Common myeloid progenitor, CD34-positive (primary cell): Measurements from ENCODE around the gene DCDC2C.

Source experiments
- CTCF ChIA-PET: fragments of 350-600 bp; sonication (Branson Sonifier 250); formaldehyde crosslinking; loops from one replicate; lab custom pipeline; 2021; ENCODE audit warnings: antibody characterized with exemption; lab: Charles Lee
- POLR2A ChIA-PET: fragments of 350-600 bp; sonication (Branson Sonifier 250); formaldehyde crosslinking; loops from one replicate; lab custom pipeline; 2021; ENCODE audit warnings: antibody characterized with exemption; lab: Charles Lee
- DNase-seq, 3 donors: peaks; one replicate each; pipeline versions ENCODE4 v3.0.0 to v3.0.0-alpha.2; 2013
- H3K27ac ChIP-seq, 2 experiments: 1 replicate in 1 of 2; 2 replicates in 1 of 2; pipeline ENCODE4 v1.7.0; 2013; ENCODE audit warnings: inconsistent platforms in 2 of 2, low read length in 2 of 2, mild to moderate bottlenecking in 2 of 2, low read depth in 1 of 2, moderate library complexity in 1 of 2; ENCODE audit not compliant: severe bottlenecking in 2 of 2, insufficient read depth in 1 of 2, poor library complexity in 1 of 2
- H3K27me3 ChIP-seq, 5 experiments: replicated peaks in 2 of 5; 1 replicate in 3 of 5; 2 replicates in 2 of 5; pipeline versions ENCODE4 v1.6.1 to v1.7.0; 2013; ENCODE audit warnings: low read length in 4 of 5, mild to moderate bottlenecking in 2 of 5, moderate library complexity in 2 of 5, inconsistent platforms in 1 of 5; ENCODE audit not compliant: insufficient read depth in 5 of 5, control insufficient read depth in 4 of 5
- H3K36me3 ChIP-seq, 4 experiments: 1 replicate in 2 of 4; 2 replicates in 2 of 4; pipeline versions ENCODE4 v1.6.1 to v1.7.0; 2013; ENCODE audit warnings: low read length in 3 of 4, control low read depth in 1 of 4, mild to moderate bottlenecking in 1 of 4; ENCODE audit not compliant: control insufficient read depth in 4 of 4, insufficient read depth in 4 of 4
- H3K4me1 ChIP-seq, 4 experiments: 1 replicate in 3 of 4; 2 replicates in 1 of 4; pipeline versions ENCODE4 v1.6.1 to v1.7.1; 2013; ENCODE audit warnings: low read length in 3 of 4, mild to moderate bottlenecking in 3 of 4, control low read depth in 1 of 4, inconsistent platforms in 1 of 4, moderate library complexity in 1 of 4; ENCODE audit not compliant: control insufficient read depth in 4 of 4, insufficient read depth in 4 of 4; ENCODE audit errors: control extremely low read depth in 1 of 4
- H3K4me3 ChIP-seq, 7 experiments: 1 replicate in 4 of 7; 2 replicates in 3 of 7; pipeline versions ENCODE4 v1.5.1 to v1.7.0; 2013; ENCODE audit warnings: mild to moderate bottlenecking in 7 of 7, low read length in 6 of 7, moderate library complexity in 6 of 7, inconsistent platforms in 2 of 7, low read depth in 2 of 7, control low read depth in 1 of 7; ENCODE audit not compliant: insufficient read depth in 4 of 7, control insufficient read depth in 1 of 7; ENCODE audit errors: extremely low read depth in 1 of 7
- H3K9me3 ChIP-seq, 5 experiments: 1 replicate in 4 of 5; 2 replicates in 1 of 5; pipeline versions ENCODE4 v1.6.1 to v1.7.1; 2013; ENCODE audit warnings: low read length in 4 of 5, mild to moderate bottlenecking in 2 of 5, inconsistent platforms in 1 of 5, low read depth in 1 of 5, moderate library complexity in 1 of 5; ENCODE audit not compliant: control insufficient read depth in 4 of 5, insufficient read depth in 2 of 5; ENCODE audit errors: control extremely low read depth in 1 of 5
- WGBS: methylation state at CpG from one replicate; pipeline ENCODE4 v1.1.5; 2013; ENCODE audit not compliant: insufficient coverage; 5-methylcytosine and 5-hydroxymethylcytosine counted together

The DCDC2C gene

DNA sequence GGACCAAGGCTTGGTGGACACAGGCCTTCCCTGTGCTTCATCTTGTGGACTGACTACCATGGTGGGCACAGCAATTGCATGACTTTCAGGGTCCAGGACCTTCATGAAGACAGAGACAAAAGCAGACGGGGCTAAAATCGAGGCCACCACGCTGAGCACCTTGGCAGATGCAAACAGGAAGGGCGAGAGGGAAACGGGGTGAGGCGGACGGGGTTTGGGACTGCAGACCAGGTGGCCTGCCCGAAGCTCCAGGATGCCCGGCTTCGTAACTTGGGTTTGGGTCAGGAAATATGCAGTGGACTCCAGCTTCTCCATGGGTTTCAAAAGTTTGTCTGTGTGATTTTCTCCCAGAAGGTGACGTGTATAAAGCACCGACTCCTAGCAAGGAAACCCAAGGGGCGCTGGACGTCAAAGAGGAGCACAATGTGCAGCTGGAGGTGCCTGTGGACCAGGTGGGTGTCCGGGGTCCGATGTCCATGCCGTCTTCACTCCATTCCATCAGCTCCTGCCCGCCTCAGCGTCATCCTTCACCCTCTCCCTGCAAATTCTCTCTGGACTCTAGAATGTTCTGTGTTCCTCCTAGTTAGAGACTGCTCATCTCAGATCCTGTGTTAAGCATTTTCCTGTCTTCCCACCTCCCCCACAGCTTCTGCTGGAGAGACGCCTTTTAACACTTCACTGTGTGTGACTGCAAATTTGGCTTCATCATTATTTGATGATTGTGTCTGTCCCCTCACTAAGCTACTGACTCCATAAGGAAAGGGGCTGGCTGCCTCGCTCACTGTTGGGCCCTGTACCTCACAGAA is 65.8 kb downstream of the DCDC2C start:
- WGBS = 93% methylated on average over 20 of the region's 21 CpGs
- no peak overlapping the region for H3K4me3 ChIP-seq
- no peak overlapping the region for H3K27ac ChIP-seq
- H3K36me3 ChIP-seq = no peaks in the 10 kb centered on the region
- ChIA-PET CTCF (interaction anchor here (0.8 to 4.0 kb wide), 3 partner anchors 9 to 13 kb away, joined by 3 to 19 read pairs (median 3); no protein-coding TSS in a partner anchor), POLR2A (no interaction called here)
- peaks cover 0 to 2% (median 0%) of the 10 kb centered on the region in 4 experiments for H3K4me1 ChIP-seq
- H3K9me3 ChIP-seq = no peaks in the 10 kb centered on the region
- DNase-seq = no peak
- no peaks in the 10 kb centered on the region for H3K27me3 ChIP-seq

DNA sequence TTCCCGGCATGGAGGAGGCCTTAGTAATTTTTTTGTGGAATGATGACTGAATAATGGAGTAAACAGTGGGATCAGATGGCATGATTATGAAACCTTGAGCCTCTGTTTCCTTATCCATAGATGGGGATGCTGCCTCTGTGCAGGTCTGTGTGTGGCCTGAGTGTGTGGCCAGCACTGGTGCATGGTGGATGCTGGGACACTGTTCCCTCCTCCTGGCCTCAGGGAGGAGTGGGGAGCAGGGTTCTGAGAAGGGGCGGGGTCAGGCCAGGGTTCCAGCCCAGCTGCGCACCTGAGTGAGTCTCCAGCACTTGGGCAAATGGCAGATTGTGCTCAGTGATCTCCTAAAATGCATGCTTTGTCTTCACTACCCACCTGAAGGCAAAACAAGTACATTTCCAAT is 66.4 kb downstream of the DCDC2C start:
- no peaks in the 10 kb centered on the region for H3K9me3 ChIP-seq
- H3K27ac ChIP-seq = no peak overlapping the region
- peaks cover 0 to 2% (median 0%) of the 10 kb centered on the region in 4 experiments for H3K4me1 ChIP-seq
- H3K36me3 ChIP-seq = no peaks in the 10 kb centered on the region
- no peaks in the 10 kb centered on the region for H3K27me3 ChIP-seq
- WGBS = 88% methylated on average over 3 of the region's 3 CpGs
- H3K4me3 ChIP-seq = no peak overlapping the region
- ChIA-PET CTCF (interaction anchor here (4.0 kb wide), 1 partner anchor 10 kb away, joined by 19 read pairs; no protein-coding TSS in a partner anchor), POLR2A (no interaction called here)
- DNase-seq = no peak

DNA sequence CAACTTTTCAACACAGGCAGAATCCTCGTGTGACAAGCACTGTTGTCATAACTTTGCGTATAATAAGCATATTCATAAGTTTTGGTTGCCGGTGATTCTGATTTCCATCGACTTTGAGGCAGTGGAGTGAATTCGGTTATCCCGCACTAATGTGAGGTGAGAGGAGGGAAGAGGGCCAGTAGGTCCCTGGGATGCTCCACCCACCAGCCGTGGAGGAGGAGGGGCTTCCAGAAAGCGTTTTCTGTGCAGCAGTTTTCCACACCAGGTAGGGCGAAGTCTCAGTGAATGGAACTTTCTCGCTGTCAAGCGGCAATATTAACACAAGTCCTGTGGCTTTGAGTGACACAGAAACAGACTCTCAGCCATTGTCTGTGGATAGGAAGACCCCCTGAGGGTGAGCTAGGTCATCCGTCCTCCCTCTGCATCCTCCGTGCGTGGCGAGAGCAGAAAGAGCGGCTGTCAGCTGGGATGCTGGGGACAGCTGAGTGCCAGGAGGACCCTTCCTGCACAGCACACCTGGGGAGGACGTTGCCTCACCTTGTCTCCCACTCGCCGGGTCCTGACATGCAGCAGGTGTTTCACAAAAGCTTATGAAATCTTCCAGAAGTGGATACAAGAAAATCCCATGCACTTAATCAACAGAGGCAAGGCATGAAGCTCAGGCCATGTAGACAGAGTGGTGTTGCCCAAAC is 67.5 kb downstream of the DCDC2C start:
- 93% methylated on average over 17 of the region's 19 CpGs for WGBS
- no peaks in the 10 kb centered on the region for H3K9me3 ChIP-seq
- CTCF ChIA-PET = interaction anchor here (0.9 to 1.0 kb wide), 2 partner anchors 10 to 43 kb away, joined by 3 read pairs; no protein-coding TSS in a partner anchor

DNA sequence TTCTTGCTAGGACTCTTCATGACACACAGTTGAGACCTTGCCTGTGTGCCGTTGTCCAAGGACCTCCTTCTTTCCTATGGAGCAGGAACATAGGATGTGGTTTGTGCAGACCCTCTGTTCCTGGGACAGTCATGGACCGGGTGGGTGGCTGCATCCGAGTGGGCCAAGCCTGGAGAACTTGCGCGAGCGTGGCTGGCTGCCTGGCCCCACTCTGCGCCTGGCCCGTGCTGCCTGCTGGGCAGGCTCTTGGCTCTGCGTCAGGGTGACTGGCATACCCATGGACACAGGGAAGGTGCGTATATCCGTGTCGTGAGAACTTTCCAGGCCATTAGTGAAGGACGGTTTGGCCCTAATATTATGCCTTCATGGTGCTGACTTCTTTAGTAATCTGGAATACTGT is 68.2 kb downstream of the DCDC2C start:
- Histone ChIP-seq H3K27me3 (no peaks in the 10 kb centered on the region), H3K4me1 (peaks cover 0 to 2% (median 0%) of the 10 kb centered on the region in 4 experiments), H3K36me3 (no peaks in the 10 kb centered on the region), H3K4me3 (no peak overlapping the region), H3K9me3 (peaks cover 0 to 2% (median 0%) of the 10 kb centered on the region in 5 experiments), H3K27ac (no peak overlapping the region)
- 96% methylated on average over 12 of the region's 13 CpGs for WGBS
- DNase-seq = no peak
- ChIA-PET CTCF (interaction anchor here (0.9 to 1.0 kb wide), 2 partner anchors 9 to 44 kb away, joined by 3 read pairs; no protein-coding TSS in a partner anchor), POLR2A (no interaction called here)

More for the DNA sequence above, 67.5 kb downstream of the DCDC2C start:
- Histone ChIP-seq H3K36me3 (no peaks in the 10 kb centered on the region), H3K4me3 (no peak overlapping the region), H3K27me3 (no peaks in the 10 kb centered on the region), H3K4me1 (peaks cover 0 to 2% (median 0%) of the 10 kb centered on the region in 4 experiments), H3K27ac (no peak overlapping the region)
- no peak for DNase-seq
- POLR2A ChIA-PET = no interaction called here

DNA sequence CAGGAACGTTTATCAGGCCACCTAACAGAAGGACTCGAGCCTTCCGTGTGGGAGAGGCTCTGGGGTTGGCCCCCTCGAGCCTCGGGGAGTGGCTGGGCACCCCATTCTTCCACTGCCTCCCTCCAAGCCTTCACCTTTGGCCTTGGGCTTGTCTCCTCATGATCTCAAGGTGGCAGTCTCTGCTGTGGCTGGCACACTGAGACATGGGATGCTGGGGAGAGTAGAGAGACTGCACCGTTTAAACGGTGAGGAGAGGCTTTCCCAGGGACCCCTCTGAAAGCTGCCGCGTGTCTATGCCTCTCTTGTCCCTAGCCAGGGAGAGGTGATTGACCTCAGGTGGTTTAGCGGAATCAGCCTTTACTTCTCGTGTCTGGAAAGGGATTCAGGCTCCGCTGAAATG is 71.0 kb downstream of the DCDC2C start:
- CTCF ChIA-PET = interaction anchor here (1.9 kb wide), 1 partner anchor 8 kb away, joined by 5 read pairs; no protein-coding TSS in a partner anchor

DNA sequence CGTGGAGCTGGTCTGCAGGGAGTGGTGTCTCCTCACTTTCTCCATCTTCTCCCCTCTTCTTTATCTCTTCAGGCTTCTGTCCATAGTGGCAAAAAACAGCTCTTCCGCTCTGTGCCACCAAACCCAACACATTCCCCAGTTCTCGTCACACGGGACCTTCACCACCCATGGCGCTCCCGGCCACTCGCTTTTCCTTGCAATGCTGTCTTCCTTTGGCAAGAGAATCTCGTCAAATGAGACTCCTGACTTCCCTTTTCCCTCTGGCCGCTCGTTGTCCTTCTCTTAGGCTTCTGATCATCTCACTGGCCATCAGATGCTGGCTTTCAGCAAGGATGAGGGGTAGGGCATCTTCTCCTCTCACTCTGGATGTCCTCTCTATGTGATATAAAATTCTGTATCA is 72.9 kb downstream of the DCDC2C start:
- POLR2A ChIA-PET = no interaction called here
- Histone ChIP-seq H3K36me3 (no peaks in the 10 kb centered on the region), H3K4me1 (peaks cover 2 to 34% (median 20%) of the 10 kb centered on the region in 4 experiments), H3K27ac (no peak overlapping the region), H3K9me3 (peaks cover 0 to 4% (median 0%) of the 10 kb centered on the region in 5 experiments), H3K4me3 (no peak overlapping the region), H3K27me3 (no peaks in the 10 kb centered on the region)
- WGBS = 96% methylated on average over 8 of the region's 10 CpGs
- no peak for DNase-seq
- CTCF ChIA-PET = interaction anchor here (1.0 to 1.3 kb wide), 2 partner anchors 36 to 48 kb away, joined by 4 to 5 read pairs; no protein-coding TSS in a partner anchor

More for the DNA sequence above, 71.0 kb downstream of the DCDC2C start:
- H3K27ac ChIP-seq = no peak overlapping the region
- no peak overlapping the region for H3K4me3 ChIP-seq
- no peak for DNase-seq
- no peaks in the 10 kb centered on the region for H3K36me3 ChIP-seq
- peaks cover 0 to 21% (median 13%) of the 10 kb centered on the region in 4 experiments for H3K4me1 ChIP-seq
- POLR2A ChIA-PET = no interaction called here
- H3K27me3 ChIP-seq = no peaks in the 10 kb centered on the region
- 90% methylated on average over 8 of the region's 12 CpGs for WGBS
- H3K9me3 ChIP-seq = peaks cover 0 to 4% (median 0%) of the 10 kb centered on the region in 5 experiments
